ENCODE measurements around the gene OPN4.

DNA sequence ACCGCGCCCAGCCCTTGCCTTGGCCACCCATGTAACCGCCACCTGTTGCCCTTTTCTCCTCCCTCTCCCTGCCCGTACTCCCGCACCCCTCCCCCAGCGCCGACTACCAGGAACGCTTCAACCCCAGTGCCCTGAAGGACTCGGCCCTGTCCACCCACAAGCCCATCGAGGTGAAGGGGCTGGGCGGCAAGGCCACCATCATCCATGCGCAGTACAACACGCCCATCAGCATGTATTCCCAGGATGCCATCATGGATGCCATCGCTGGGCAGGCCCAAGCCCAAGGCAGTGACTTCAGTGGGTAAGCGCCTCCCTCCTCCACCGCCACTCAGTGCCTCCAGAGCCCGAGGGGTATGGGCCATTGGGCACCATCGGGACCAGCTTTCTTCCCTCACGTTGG lies 32.6 kb downstream of the OPN4 start:
- TF ChIP-seq, protein P1, sequence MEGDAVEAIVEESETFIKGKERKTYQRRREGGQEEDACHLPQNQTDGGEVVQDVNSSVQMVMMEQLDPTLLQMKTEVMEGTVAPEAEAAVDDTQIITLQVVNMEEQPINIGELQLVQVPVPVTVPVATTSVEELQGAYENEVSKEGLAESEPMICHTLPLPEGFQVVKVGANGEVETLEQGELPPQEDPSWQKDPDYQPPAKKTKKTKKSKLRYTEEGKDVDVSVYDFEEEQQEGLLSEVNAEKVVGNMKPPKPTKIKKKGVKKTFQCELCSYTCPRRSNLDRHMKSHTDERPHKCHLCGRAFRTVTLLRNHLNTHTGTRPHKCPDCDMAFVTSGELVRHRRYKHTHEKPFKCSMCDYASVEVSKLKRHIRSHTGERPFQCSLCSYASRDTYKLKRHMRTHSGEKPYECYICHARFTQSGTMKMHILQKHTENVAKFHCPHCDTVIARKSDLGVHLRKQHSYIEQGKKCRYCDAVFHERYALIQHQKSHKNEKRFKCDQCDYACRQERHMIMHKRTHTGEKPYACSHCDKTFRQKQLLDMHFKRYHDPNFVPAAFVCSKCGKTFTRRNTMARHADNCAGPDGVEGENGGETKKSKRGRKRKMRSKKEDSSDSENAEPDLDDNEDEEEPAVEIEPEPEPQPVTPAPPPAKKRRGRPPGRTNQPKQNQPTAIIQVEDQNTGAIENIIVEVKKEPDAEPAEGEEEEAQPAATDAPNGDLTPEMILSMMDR (IDR thresholded peaks at IDR 0.05; ENCODE audit: low read length), result no peak
- TF ChIP-seq EZH2 (optimal IDR thresholded peaks at IDR 0.05; ENCODE audit: low read depth, low read length) (no peak), EZH2phosphoT487 (IDR thresholded peaks at IDR 0.05; ENCODE audit: low read length) (no peak)

Data from MM.1S (cell line).